GM19463 (cell line): ENCODE data around the gene FAM98B.

Experiments used
- ATAC-seq: cut with Tn5 transposase; IDR thresholded peaks from one replicate; pipeline ENCODE4 v1.9.1; 2021; ENCODE audit warnings: mild to moderate bottlenecking, moderate library complexity; ENCODE audit not compliant: unreplicated experiment

The FAM98B gene

GRCh38 chr15:38535491-38536200, 81.7 kb downstream of the FAM98B start:
- no peak for ATAC-seq

DNA sequence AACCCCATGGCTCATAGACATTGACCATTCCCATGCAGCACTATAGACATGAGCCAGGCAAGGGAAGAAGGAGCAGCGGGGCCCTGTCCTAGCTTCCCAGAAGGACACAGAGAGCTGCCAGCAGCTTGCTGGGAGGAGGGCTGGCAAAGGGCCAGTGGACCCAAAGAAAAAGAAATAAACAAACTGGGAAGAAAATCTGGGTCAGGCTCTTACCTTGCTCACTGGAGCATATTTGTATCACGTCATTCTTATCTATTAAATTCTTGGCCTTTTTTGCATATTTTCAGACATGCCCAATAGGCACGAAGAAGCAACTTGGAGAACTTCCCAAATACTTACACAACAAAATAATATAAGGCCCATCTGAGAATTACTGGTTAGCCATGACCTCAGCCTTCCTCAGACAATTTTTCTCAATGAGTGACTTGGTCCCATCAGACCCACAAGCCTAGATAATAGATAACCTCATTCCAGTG, 82.3 kb downstream of the FAM98B start:
- ATAC-seq = no peak
